B cell (primary cell): ENCODE data around the gene TBX15.

ENCODE experiments used
- CTCF ChIP-seq: fragments of 200-600 bp; IDR thresholded peaks from one replicate; pipeline ENCODE4 v1.8.0; 2022; ENCODE audit warnings: antibody characterized with exemption, mild to moderate bottlenecking
- EZH2 ChIP-seq: IDR thresholded peaks from 2 replicates; pipeline ENCODE4 v1.6.1; 2012; ENCODE audit warnings: borderline replicate concordance, low read depth, mild to moderate bottlenecking, moderate library complexity, low read length; ENCODE audit not compliant: insufficient read depth, poor library complexity, severe bottlenecking

- TF ChIP-seq CTCF (no peak), EZH2 (no peak)
These were observed 4.9 kb upstream of the TBX15 start for GRCh38 chr1:118992868-118993699.
